BJ (cell line): ENCODE measurements around the gene UQCRC1. TPM values are rescaled to one million over a fixed set of nuclear protein-coding genes. Genes with fewer than 3 reads are reported as not detected.

Source experiments
- CTCF ChIA-PET: fragments of 350-600 bp; formaldehyde crosslinking; extraction: SDS; loops from one replicate; lab custom pipeline; 2021; ENCODE audit warnings: antibody characterized with exemption, inconsistent platforms; lab: Yijun Ruan, JAX
- POLR2A ChIA-PET: fragments of 300-600 bp; sonication (Branson Sonifier 250); formaldehyde crosslinking; extraction: SDS; loops from one replicate; lab custom pipeline; 2021; ENCODE audit warnings: antibody characterized with exemption; lab: Charles Lee
- DNase-seq: peaks from one replicate; pipeline ENCODE4 v3.0.0-alpha.2; 2011; ENCODE audit warnings: low read depth
- H3K27me3 ChIP-seq: 2 replicates; pipeline ENCODE4 v1.6.0; 2011; ENCODE audit warnings: low read length; ENCODE audit not compliant: control insufficient read depth, insufficient read depth
- H3K36me3 ChIP-seq: 2 replicates; pipeline ENCODE4 v1.5.1; 2011; ENCODE audit warnings: low read length; ENCODE audit not compliant: control insufficient read depth, insufficient read depth
- H3K4me3 ChIP-seq: 2 replicates; pipeline ENCODE4 v1.5.1; 2011; ENCODE audit warnings: low read depth, mild to moderate bottlenecking, control low read depth, low read length
- CTCF ChIP-seq: IDR thresholded peaks from 2 replicates; pipeline ENCODE4 v1.5.1; 2011; ENCODE audit warnings: low read depth, mild to moderate bottlenecking, control low read depth, inconsistent platforms, low read length, moderate library complexity; ENCODE audit not compliant: insufficient read depth
- polyA plus RNA-seq: library from polyadenylated mRNA; depleted of rRNA; stranded (reverse); fragments of >200 nt; gene quantifications from 2 replicates; pipeline ENCODE4 v1.2.3, GENCODE V29; 2011

UQCRC1 gene
- polyA plus RNA-seq, 1 experiment: 662 TPM

GRCh38 chr3:48597408-48597800 lies 12.0 kb downstream of the UQCRC1 start:
- Histone ChIP-seq H3K27me3 (no peaks in the 10 kb centered on the region), H3K4me3 (no peak overlapping the region), H3K36me3 (peaks cover 29% of the 10 kb centered on the region)
- TF ChIP-seq CTCF: no peak
- DNase-seq: no peak
- ChIA-PET POLR2A (no interaction called here), CTCF (interaction anchor here (2.2 to 5.4 kb wide), 3 partner anchors 15 to 38 kb away, joined by 6 to 43 read pairs (median 15); partner anchors contain the start of gene SLC26A6)

GRCh38 chr3:48596676-48597407 lies 12.6 kb downstream of the UQCRC1 start:
- no peak for TF ChIP-seq CTCF
- H3K4me3 ChIP-seq: no peak overlapping the region
- DNase-seq: no peak
- no peaks in the 10 kb centered on the region for H3K27me3 ChIP-seq
- ChIA-PET POLR2A (no interaction called here), CTCF (interaction anchor here (0.9 to 5.4 kb wide), 4 partner anchors 11 to 38 kb away, joined by 3 to 43 read pairs (median 10); partner anchors contain the start of gene SLC26A6)
- peaks cover 32% of the 10 kb centered on the region for H3K36me3 ChIP-seq

GRCh38 chr3:48596157-48596556 lies 13.3 kb downstream of the UQCRC1 start:
- no peak overlapping the region for H3K4me3 ChIP-seq
- H3K27me3 ChIP-seq: no peaks in the 10 kb centered on the region
- CTCF ChIA-PET: interaction anchor here (0.9 to 5.4 kb wide), 3 partner anchors 12 to 39 kb away, joined by 3 to 43 read pairs (median 15); partner anchors contain the start of gene SLC26A6
- DNase-seq: no peak
- H3K36me3 ChIP-seq: peaks cover 33% of the 10 kb centered on the region
- POLR2A ChIA-PET: no interaction called here
- TF ChIP-seq CTCF: no peak

GRCh38 chr3:48595526-48596121 lies 13.8 kb downstream of the UQCRC1 start:
- ChIA-PET POLR2A (no interaction called here), CTCF (interaction anchor here (0.6 to 5.4 kb wide), 4 partner anchors 13 to 40 kb away, joined by 3 to 43 read pairs (median 10); partner anchors contain the start of gene SLC26A6)
- H3K27me3 ChIP-seq: no peaks in the 10 kb centered on the region
- peaks cover 31% of the 10 kb centered on the region for H3K36me3 ChIP-seq
- TF ChIP-seq CTCF: no peak
- peak; percentile 80 for DNase-seq
- H3K4me3 ChIP-seq: peak overlapping the region; percentile 61; the same call in 1 of the 2 replicates

GRCh38 chr3:48595075-48595525 lies 14.3 kb downstream of the UQCRC1 start, which contains the start of gene COL7A1:
Gene COL7A1, minus strand, starts transcription at chr3:48595329. Its CDS starts 170 bp downstream, at chr3:48595159.
- ChIA-PET POLR2A (no interaction called here), CTCF (interaction anchor here (0.7 to 5.4 kb wide), 2 partner anchors 13 to 35 kb away, joined by 3 to 43 read pairs; no protein-coding TSS in a partner anchor)
- Histone ChIP-seq H3K27me3 (no peaks in the 10 kb centered on the region), H3K4me3 (peak within 1 kb of the TSS; percentile 61), H3K36me3 (peaks cover 30% of the 10 kb centered on the region)
- DNase-seq: no peak
- no peak for TF ChIP-seq CTCF
